Activated T-cell treated with anti-CD3 and anti-CD28 coated beads, Interleukin-2, amount 50 U/mL, for 4 hours (primary cell): Measurements from ENCODE around the gene KCNF1. TPM values are rescaled to one million over a fixed set of nuclear protein-coding genes. Genes with fewer than 3 reads are reported as not detected.

Experiments used
- ATAC-seq, 2 donors: fragments of 200-7000 bp; cut with Tn5 transposase; one replicate each; pipeline ENCODE4 v1.10.0; 2021
- DNase-seq: peaks from one replicate; pipeline ENCODE4 v3.0.0-alpha.2; 2020
- H3K27me3 Mint-ChIP-seq: one replicate; pipeline ENCODE4 v1.8.0; 2021; ENCODE audit warnings: low read depth, mixed read lengths
- H3K36me3 Mint-ChIP-seq: one replicate; pipeline ENCODE4 v1.8.0; 2022; ENCODE audit warnings: mixed read lengths; ENCODE audit not compliant: insufficient read depth
- H3K4me1 Mint-ChIP-seq: one replicate; pipeline ENCODE4 v1.8.0; 2021; ENCODE audit warnings: low read depth, mixed read lengths
- H3K4me3 Mint-ChIP-seq: one replicate; pipeline ENCODE4 v1.8.0; 2021; ENCODE audit warnings: mild to moderate bottlenecking, moderate library complexity, mixed read lengths
- H3K9me3 Mint-ChIP-seq: one replicate; pipeline ENCODE4 v1.8.0; 2021; ENCODE audit warnings: mixed read lengths
- total RNA-seq, 3 donors: library from RNA; stranded (reverse); gene quantifications; one replicate each; pipeline ENCODE4 v1.2.1, GENCODE V29; 2021

The KCNF1 gene
- total RNA-seq, 3 donors from 2014 or later, result not detected

DNA sequence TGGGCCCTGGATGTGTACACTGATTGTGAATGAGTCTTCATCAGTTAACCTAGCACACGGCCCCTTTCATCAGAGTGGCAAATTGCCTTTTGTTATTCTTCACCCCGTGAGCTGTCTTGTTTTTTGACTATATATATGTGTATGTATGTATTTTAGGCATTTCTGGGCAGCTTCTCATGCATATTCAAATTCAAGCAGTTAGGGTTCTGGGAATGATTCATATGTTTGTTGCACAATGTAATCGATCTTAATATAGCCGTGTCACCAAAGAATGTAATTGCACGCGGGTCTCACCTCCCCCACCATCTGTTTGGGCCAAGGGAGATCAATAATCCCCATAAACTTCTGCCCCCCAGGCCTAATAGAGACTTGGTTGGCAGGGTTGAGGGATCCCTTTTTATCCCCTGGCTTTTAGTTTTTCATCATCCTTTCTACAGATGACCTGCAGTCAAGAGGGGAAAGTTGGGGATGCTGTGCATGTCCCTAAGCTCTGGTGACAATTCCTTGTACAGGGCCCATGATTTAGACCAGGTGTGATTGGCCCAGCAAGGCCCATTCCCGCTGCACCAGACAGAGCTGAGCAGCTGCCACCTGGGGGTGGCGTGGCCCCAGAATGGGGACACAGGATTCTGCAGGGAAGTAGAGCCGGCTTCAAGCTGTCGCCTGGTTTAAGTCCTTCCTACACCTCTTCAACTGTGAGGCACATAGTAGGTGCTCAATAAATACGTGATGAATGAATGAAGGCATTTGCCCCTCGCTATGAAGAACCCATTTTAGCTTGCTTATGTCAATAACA is 19.2 kb downstream of the KCNF1 start:
- H3K27me3 Mint-ChIP-seq, result peaks cover 17% of the 10 kb centered on the region
- H3K36me3 Mint-ChIP-seq, result no peaks in the 10 kb centered on the region

DNA sequence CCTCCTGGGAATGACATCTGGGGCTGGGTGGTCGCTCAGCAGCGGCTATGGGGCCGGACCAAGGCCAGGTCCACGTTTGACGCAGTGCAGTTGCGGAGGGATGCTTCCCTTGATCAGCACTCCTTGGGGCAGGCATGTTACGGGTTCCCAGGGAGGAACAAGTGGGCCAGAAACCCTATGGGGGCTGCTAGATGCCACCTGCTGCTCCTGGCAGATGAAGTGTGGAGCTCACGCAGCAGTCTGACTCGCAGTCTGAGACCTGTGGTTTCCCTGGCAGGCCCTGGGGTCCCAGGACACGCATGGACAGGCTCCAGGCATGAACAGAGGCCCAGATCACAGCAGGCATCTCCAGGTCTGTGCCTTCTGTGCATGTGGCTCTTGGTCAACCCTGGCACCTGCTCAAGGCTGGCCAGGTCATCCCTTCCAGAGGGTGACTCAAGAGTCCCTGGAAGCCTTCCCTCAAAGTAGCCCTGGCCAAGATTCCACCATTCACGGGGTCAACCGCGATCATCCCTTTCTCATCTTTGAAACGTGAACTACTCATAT is 20.0 kb downstream of the KCNF1 start:
- H3K27me3 Mint-ChIP-seq, result peaks cover 13% of the 10 kb centered on the region
- H3K4me3 Mint-ChIP-seq, result no peak overlapping the region

More for the DNA sequence above, 19.2 kb downstream of the KCNF1 start:
- Mint-ChIP-seq H3K4me3 (no peak overlapping the region), H3K9me3 (no peaks in the 10 kb centered on the region), H3K4me1 (no peaks in the 10 kb centered on the region)
- ATAC-seq (no peak), DNase-seq (no peak)

DNA sequence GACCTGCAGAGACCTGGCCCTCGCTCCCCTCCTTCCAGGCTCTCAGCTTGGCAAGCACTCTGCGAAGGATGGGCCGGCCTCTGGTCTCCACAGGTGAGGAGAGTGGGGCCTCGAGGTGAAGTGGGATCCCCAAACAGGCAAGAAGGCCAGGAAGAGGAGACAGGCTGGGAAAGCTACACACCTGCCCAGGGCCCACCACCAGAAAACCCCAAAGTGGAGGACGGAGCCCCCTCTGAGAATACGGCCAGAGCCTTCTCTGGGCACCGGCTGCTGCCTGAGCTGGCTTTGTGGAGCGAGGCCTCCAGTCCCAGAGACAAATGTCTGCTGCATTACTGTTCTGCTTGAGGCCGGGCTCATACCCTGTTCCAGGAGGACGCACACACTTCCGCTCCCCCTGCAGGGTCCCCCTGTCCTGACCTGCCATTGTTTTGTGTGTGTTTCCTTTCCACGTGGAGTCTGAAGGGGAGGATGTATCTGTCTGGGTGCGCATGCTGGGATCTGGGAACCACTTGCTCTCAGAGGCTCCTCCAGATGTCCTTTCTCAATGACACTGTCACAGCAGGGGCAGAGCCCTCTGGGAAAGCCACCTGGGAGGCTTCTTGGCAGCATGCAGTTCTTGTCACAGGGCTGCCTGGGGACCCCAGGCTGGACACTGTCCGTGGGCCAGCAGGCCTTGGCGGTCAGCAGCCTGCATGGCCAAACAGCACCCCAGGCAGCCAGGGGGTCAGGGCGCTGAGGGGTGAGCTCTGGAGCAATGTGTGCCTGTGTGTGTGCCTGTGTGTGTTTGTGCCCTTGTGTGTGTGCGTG is 20.8 kb downstream of the KCNF1 start:
- peaks cover 13% of the 10 kb centered on the region for H3K27me3 Mint-ChIP-seq
- no peaks in the 10 kb centered on the region for H3K36me3 Mint-ChIP-seq
- H3K9me3 Mint-ChIP-seq, result no peaks in the 10 kb centered on the region
- H3K4me1 Mint-ChIP-seq, result no peaks in the 10 kb centered on the region
- ATAC-seq (no peak), DNase-seq (no peak)
- H3K4me3 Mint-ChIP-seq, result no peak overlapping the region

More for the DNA sequence above, 20.0 kb downstream of the KCNF1 start:
- DNase-seq (no peak), ATAC-seq (no peak)
- H3K4me1 Mint-ChIP-seq, result no peaks in the 10 kb centered on the region
- no peaks in the 10 kb centered on the region for H3K9me3 Mint-ChIP-seq
- H3K36me3 Mint-ChIP-seq, result no peaks in the 10 kb centered on the region

GRCh38 chr2:10933700-10934225 is 22.0 kb downstream of the KCNF1 start:
- ATAC-seq, result no peak

GRCh38 chr2:10934308-10934978 is 22.7 kb downstream of the KCNF1 start:
- peaks cover 8% of the 10 kb centered on the region for H3K9me3 Mint-ChIP-seq
- no peaks in the 10 kb centered on the region for H3K4me1 Mint-ChIP-seq

More at GRCh38 chr2:10933700-10934225, 22.0 kb downstream of the KCNF1 start:
- Mint-ChIP-seq H3K9me3 (peaks cover under 1% of the 10 kb centered on the region), H3K36me3 (no peaks in the 10 kb centered on the region), H3K27me3 (peaks cover 13% of the 10 kb centered on the region), H3K4me3 (no peak overlapping the region), H3K4me1 (no peaks in the 10 kb centered on the region)
- DNase-seq, result no peak

GRCh38 chr2:10934979-10935350 is 23.2 kb downstream of the KCNF1 start:
- ATAC-seq (no peak), DNase-seq (no peak)
- Mint-ChIP-seq H3K27me3 (peaks cover 13% of the 10 kb centered on the region), H3K4me3 (no peak overlapping the region), H3K36me3 (no peaks in the 10 kb centered on the region), H3K4me1 (no peaks in the 10 kb centered on the region), H3K9me3 (peaks cover 10% of the 10 kb centered on the region)

More at GRCh38 chr2:10934308-10934978, 22.7 kb downstream of the KCNF1 start:
- no peak for ATAC-seq
- Mint-ChIP-seq H3K4me3 (no peak overlapping the region), H3K27me3 (peaks cover 13% of the 10 kb centered on the region), H3K36me3 (no peaks in the 10 kb centered on the region)
- no peak for DNase-seq

DNA sequence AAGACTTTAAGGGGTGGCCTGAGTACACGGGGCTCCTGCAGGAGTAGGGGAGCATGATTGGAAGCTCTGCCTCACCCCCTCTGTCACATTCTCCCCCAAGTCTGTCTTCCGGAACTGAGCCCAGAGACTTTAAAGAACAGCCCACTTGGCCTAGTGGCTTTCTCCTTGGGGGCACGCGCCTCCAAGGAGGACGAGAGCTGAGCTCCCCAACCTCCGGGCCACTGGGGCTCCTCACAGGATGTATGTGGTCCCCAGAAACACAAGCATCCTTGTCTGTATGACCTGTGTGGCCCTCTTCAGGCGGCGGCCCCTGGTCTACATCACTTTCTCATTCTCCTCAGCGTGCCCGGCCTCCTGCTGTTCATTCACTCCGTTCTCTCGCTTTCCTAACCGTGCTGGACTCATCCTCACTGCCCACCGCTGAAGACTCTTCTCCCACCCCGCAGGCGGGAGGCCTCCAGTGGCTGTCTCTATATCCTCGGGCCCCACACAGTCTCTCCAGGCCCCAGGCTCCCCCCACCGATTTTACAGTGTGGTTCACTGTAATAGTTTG is 23.7 kb downstream of the KCNF1 start:
- DNase-seq (no peak), ATAC-seq (no peak)
- H3K36me3 Mint-ChIP-seq, result no peaks in the 10 kb centered on the region
- no peaks in the 10 kb centered on the region for H3K4me1 Mint-ChIP-seq
- peaks cover 10% of the 10 kb centered on the region for H3K9me3 Mint-ChIP-seq
- peaks cover 13% of the 10 kb centered on the region for H3K27me3 Mint-ChIP-seq
- no peak overlapping the region for H3K4me3 Mint-ChIP-seq

- Mint-ChIP-seq H3K36me3 (no peaks in the 10 kb centered on the region), H3K9me3 (peaks cover 10% of the 10 kb centered on the region), H3K27me3 (peaks cover 13% of the 10 kb centered on the region), H3K4me1 (no peaks in the 10 kb centered on the region), H3K4me3 (no peak overlapping the region)
- DNase-seq (no peak), ATAC-seq (peak in 1 of 2 donors; percentile 14)
Observed at GRCh38 chr2:10935953-10936942, 24.5 kb downstream of the KCNF1 start.

DNA sequence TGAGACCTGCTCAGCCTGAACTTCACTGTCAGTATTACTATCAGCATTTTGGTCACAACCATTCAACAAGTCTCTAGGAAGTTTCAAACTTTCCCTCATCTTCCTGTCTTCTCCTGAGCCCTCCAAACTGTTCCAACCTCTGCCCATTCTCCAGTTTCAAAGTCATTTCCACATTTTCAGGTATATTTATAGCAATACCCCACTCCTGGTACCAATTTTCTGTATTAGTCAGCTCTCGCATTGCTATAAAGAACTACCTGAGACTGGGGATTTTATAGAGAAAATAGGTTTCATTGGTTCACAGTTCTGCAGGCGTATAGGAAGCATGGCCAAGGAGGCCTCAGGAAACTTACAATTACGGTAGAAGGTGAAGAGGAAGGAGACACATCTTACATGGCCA is 27.3 kb downstream of the KCNF1 start:
- no peaks in the 10 kb centered on the region for H3K36me3 Mint-ChIP-seq
- peaks cover 10% of the 10 kb centered on the region for H3K9me3 Mint-ChIP-seq
- H3K4me1 Mint-ChIP-seq, result no peaks in the 10 kb centered on the region
- no peak for ATAC-seq
- no peak for DNase-seq
- no peak overlapping the region for H3K4me3 Mint-ChIP-seq
- H3K27me3 Mint-ChIP-seq, result peaks cover 21% of the 10 kb centered on the region

GRCh38 chr2:10940596-10940995 is 28.9 kb downstream of the KCNF1 start:
- Mint-ChIP-seq H3K27me3 (peaks cover 15% of the 10 kb centered on the region), H3K4me3 (no peak overlapping the region), H3K4me1 (no peaks in the 10 kb centered on the region), H3K36me3 (no peaks in the 10 kb centered on the region), H3K9me3 (peaks cover 10% of the 10 kb centered on the region)
- ATAC-seq (no peak), DNase-seq (no peak)

- no peaks in the 10 kb centered on the region for H3K4me1 Mint-ChIP-seq
- no peak for ATAC-seq
- no peak for DNase-seq
- peaks cover 10% of the 10 kb centered on the region for H3K9me3 Mint-ChIP-seq
- H3K4me3 Mint-ChIP-seq, result no peak overlapping the region
- H3K36me3 Mint-ChIP-seq, result no peaks in the 10 kb centered on the region
- peaks cover 12% of the 10 kb centered on the region for H3K27me3 Mint-ChIP-seq
Observed at GRCh38 chr2:10941383-10941782, 29.6 kb downstream of the KCNF1 start.

DNA sequence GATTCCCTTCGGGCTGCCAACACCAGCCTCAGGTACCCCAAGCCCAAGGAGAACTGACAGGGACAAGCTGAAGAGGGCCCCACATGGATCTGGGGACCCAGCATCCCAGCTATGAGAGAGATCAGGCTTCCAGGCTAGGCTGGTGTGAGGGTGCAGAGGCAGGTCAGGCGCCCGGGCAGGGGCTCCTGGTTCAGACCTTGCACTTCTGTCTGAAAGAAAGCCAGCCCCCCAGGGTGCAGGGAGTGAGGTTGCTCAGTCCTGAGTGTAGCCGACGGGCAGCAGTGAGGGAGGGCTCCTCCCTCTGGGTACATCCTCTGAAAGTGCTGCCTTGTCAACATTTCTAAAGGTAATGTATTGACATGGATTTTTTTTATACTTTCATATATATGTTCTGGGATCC is 33.1 kb downstream of the KCNF1 start:
- H3K36me3 Mint-ChIP-seq, result no peaks in the 10 kb centered on the region
- no peak for ATAC-seq
- no peak overlapping the region for H3K4me3 Mint-ChIP-seq
- no peak for DNase-seq
- no peaks in the 10 kb centered on the region for H3K4me1 Mint-ChIP-seq
- no peaks in the 10 kb centered on the region for H3K9me3 Mint-ChIP-seq
- peaks cover 35% of the 10 kb centered on the region for H3K27me3 Mint-ChIP-seq

DNA sequence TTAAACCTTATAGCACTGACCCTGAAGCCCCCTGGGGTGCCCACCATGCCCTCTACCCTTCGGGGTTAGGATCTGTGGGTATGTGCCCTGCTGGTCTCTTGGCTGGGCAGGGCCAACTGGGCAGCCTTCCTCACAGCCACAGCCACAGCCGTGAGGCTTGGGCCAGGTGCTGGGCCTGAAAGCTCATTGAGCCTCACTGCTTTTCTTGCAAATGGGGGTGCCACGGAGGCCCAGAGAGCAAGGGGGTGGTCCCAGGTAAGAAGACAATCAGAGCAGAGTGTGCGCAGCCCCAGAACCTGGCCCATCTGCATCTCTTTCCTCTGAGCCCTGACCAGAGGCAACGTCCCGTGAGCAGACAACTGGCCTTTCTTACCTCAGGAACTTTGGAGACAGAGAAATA is 34.7 kb downstream of the KCNF1 start:
- no peaks in the 10 kb centered on the region for H3K36me3 Mint-ChIP-seq
- no peak for ATAC-seq
- H3K4me3 Mint-ChIP-seq, result no peak overlapping the region
- no peaks in the 10 kb centered on the region for H3K9me3 Mint-ChIP-seq
- H3K27me3 Mint-ChIP-seq, result peaks cover 35% of the 10 kb centered on the region
- DNase-seq, result no peak
- no peaks in the 10 kb centered on the region for H3K4me1 Mint-ChIP-seq
